HG03432 (cell line): ENCODE results near the gene BCL11A.

Experiments
- ATAC-seq: cut with Tn5 transposase; IDR thresholded peaks from one replicate; pipeline ENCODE4 v1.9.1; 2021; ENCODE audit warnings: mild to moderate bottlenecking, moderate library complexity; ENCODE audit not compliant: unreplicated experiment

BCL11A gene

GRCh38 chr2:60469536-60470317 is 83.7 kb downstream of the BCL11A start:
- ATAC-seq: no peak

GRCh38 chr2:60468382-60469085 is 84.9 kb downstream of the BCL11A start:
- peak; percentile 64 for ATAC-seq

GRCh38 chr2:60466161-60466702 is 87.2 kb downstream of the BCL11A start:
- no peak for ATAC-seq

GRCh38 chr2:60465736-60466135 is 87.7 kb downstream of the BCL11A start:
- no peak for ATAC-seq

- no peak for ATAC-seq
Measured at GRCh38 chr2:60463249-60463648, 90.2 kb downstream of the BCL11A start.

GRCh38 chr2:60461421-60462108 is 91.9 kb downstream of the BCL11A start:
- no peak for ATAC-seq

- no peak for ATAC-seq
Measured at GRCh38 chr2:60460577-60461420, 92.7 kb downstream of the BCL11A start.

GRCh38 chr2:60459851-60460250 is 93.6 kb downstream of the BCL11A start:
- no peak for ATAC-seq

GRCh38 chr2:60456115-60456770 is 97.2 kb downstream of the BCL11A start:
- ATAC-seq: no peak

GRCh38 chr2:60453872-60454271 is 99.6 kb downstream of the BCL11A start:
- no peak for ATAC-seq

- ATAC-seq: no peak
Measured at GRCh38 chr2:60453301-60453700, 100.2 kb downstream of the BCL11A start.

- no peak for ATAC-seq
Measured at GRCh38 chr2:60450488-60450887, 103.0 kb downstream of the BCL11A start.

GRCh38 chr2:60447943-60448342 is 105.5 kb downstream of the BCL11A start:
- no peak for ATAC-seq

GRCh38 chr2:60446413-60447267 is 106.8 kb downstream of the BCL11A start:
- peak; percentile 95 for ATAC-seq

- no peak for ATAC-seq
Measured at GRCh38 chr2:60445684-60446179, 107.7 kb downstream of the BCL11A start.

- no peak for ATAC-seq
Measured at GRCh38 chr2:60442608-60443007, 110.8 kb downstream of the BCL11A start.

GRCh38 chr2:60441800-60442199 is 111.7 kb downstream of the BCL11A start:
- no peak for ATAC-seq

- no peak for ATAC-seq
Measured at GRCh38 chr2:60440767-60441163, 112.7 kb downstream of the BCL11A start.
